Fibroblast of skin of right biceps (primary cell): ENCODE data around the gene ARSG.
"Not testable (repeated sequence)": the region's sequence is repeated elsewhere in the genome, so short reads cannot be mapped to it uniquely, and the experiment has no call there.

Source experiments
- DNase-seq: peaks from one replicate; pipeline ENCODE4 v3.0.0-alpha.2; 2013

ARSG gene

GRCh38 chr17:68308486-68308885, 17.2 kb downstream of the ARSG start:
- not testable (repeated sequence) for DNase-seq

GRCh38 chr17:68309066-68309670, 17.9 kb downstream of the ARSG start:
- not testable (repeated sequence) for DNase-seq

DNA sequence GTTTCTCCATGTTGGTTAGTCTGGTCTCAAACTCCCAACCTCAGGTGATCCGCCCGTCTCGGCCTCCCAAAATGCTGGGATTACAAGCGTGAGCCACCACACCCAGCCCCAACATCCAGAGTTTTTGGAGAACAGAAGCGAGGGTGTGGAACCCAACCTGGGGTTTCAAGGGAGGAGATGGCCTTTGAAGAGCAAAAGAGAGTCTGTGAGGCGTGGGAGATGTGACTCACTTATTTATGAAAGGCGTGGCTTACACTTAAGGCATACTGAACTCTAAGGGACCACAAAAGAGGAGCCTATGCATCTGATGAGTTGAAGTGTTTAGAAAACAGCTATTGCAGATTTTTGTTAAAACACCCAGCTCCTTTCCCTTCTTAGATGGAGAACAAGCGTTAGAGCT, 18.9 kb downstream of the ARSG start:
- no peak for DNase-seq

DNA sequence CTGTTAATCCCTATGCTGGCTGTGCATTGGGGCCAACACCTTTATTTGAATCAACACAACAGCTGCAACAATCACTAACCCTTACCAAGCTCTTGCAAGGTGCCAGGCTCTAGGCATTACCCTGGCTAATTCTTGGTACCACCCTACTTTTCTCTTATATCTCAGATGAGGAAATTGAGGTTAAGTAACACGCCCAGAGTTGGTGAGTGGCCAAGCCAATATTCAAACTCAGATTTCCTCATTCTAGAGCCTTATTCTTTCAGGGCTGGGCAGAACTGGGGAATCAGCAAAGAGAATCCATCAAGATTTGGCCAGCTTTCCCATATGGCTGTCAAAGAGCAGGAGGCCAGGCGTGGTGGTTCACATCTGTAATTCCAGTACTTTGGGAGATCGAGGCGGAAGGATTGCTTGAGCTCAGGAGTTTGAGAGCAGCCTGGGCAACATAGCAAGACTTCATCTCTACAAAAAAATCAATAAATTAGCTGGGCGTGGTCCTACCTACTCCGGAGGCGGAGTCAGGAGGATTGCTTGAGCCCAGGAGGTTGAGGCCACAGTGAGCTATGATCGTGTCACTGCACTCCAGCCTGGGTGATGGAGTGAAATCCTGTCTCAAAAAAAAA, 23.7 kb downstream of the ARSG start:
- no peak for DNase-seq

DNA sequence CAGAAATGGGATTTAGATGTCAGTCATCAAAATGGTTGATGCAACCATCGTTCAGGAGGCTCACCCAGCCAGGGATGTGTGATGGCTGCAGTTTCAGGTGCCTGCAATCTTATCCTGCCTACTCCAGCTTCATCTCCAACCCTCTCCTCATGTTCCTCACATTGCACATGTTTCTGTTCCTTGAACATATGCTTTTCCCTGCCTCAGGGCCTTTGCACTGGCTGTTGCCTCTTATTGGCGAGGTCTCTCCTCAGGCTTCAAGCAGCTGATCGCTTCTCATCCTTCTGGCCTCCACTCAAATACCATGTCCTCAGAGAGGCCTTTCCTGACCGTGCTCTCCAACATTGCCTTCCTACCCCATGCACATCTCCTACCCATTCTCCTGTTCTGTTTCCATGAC, 24.6 kb downstream of the ARSG start:
- no peak for DNase-seq

GRCh38 chr17:68317458-68317857, 26.2 kb downstream of the ARSG start:
- DNase-seq, result no peak

GRCh38 chr17:68318103-68318991, 27.1 kb downstream of the ARSG start:
- DNase-seq, result peak; percentile 16

- DNase-seq, result no peak
These were observed 28.3 kb downstream of the ARSG start for GRCh38 chr17:68319410-68320162.

- no peak for DNase-seq
These were observed 29.1 kb downstream of the ARSG start for GRCh38 chr17:68320311-68320865.

DNA sequence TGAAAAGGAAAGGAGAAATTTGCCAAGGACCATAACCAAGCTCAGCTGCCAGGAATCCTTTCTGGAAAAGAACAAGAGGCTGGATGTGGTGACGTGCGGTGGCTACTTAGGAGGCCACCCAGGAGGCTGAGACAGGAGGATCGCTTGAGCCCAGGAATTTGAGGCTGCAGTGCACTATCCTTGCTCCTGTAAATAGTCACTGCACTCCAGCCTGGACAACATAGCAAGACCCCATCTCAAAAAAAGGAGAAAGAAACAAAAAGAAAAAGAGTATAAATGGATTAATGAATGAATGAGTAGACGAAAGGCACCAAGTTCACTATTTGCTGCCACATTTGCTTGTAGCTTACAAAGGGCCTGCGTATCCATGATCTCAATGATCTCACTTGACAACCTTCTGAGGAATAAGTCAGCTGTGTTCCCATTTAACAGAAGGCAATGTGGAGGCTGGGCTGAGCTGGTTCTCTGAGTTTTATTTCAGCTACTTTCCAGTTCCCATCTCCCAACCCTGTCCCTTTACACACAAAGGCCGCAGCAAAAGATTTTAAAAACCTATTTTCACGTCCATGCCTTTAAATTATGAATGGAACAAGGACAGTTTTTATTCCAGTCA, 29.8 kb downstream of the ARSG start:
- no peak for DNase-seq

DNA sequence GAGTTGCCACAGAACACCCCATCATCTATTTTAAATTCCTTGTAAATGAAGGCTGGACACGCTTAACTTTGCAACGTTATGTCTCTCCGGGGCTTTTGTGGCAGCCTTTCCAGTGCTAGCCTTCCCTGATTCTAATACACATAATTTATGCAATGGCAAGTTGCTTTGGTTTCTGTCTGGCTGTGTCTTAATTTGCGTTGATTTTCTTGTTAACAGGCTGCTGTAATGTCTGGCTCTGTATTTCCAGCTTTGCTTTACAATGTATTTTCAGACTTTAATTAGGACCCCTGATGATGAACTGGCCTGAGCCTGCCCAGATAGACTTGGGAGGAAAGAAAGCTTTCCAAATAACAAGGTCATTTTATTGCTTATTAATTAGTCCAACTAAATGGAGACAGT, 30.3 kb downstream of the ARSG start:
- DNase-seq, result no peak

DNA sequence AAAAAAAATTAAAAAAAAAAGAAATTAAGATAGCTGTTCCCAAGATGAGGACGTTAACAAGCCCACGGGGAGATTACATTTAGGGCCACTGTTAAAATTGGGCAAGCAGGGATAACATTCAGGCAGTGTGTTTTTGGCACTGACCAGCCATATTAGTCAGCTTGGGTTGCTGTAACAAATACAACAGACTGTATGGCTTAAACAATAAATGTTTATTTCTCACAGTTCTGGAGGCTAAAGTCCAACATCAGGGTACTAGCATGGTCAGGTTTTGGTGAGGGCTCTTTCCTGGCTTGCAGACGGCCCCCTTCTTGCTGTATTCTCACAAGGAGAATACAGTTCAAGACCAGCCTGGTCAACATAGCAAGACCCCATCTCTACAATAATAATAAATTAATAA, 31.3 kb downstream of the ARSG start:
- DNase-seq, result no peak

- DNase-seq, result no peak
These were observed 32.8 kb downstream of the ARSG start for GRCh38 chr17:68324114-68324513.

- no peak for DNase-seq
These were observed 33.5 kb downstream of the ARSG start for GRCh38 chr17:68324654-68325336.

GRCh38 chr17:68325961-68326360, 34.7 kb downstream of the ARSG start:
- no peak for DNase-seq

DNA sequence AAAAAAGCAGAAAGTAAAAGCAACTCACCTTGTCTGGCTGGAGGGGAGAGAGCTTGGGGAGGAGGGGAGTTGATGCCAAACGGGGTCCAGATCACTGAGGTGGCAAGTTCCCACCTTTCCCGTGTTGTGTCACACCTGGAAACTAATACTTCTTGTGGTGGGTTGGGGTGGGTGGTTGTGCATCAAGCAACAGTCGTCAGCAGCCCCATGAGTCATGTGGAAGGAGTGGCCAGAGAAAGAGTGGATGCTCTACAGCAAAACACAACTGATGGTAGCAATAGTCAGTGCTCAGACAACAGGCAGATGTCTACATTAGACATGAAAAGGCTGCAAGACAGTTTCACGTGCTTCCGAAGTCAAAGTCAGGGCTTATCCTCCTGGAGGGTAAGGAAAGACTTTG, 35.4 kb downstream of the ARSG start:
- no peak for DNase-seq

DNA sequence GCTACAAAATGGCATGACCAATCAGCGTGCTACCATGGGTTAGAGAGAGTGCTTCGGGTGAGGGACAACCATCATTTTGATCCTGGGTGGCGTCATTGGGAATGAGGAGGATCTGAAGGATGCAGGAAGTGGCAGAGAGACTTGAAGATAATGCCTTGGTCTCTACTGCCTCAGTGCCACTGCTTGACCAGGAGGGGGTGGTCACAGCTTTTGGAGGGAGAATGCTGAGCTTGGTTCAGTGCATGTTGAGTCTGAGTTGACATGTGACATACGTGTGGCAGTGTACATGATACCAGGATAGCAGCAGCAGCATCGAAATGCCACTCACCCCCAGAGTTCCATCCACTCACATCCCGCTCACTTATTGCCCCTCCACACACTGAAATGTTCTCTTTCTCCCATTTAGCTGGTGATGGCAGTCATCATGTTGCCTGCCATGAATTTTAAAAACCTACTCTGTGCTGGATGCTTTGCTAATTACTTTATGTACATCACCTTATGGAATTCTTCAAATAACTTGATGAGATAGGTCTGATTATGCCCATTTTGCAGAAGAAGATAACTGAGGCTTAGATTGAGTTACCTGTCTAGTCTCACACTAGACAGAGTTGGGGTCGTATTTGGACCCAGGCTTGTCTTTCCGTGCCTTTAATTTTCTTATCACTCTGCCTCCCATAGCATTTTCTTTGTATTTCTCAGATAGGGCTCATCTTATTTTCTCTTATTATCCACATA, 36.7 kb downstream of the ARSG start:
- no peak for DNase-seq

GRCh38 chr17:68328676-68329075, 37.4 kb downstream of the ARSG start:
- DNase-seq, result no peak

DNA sequence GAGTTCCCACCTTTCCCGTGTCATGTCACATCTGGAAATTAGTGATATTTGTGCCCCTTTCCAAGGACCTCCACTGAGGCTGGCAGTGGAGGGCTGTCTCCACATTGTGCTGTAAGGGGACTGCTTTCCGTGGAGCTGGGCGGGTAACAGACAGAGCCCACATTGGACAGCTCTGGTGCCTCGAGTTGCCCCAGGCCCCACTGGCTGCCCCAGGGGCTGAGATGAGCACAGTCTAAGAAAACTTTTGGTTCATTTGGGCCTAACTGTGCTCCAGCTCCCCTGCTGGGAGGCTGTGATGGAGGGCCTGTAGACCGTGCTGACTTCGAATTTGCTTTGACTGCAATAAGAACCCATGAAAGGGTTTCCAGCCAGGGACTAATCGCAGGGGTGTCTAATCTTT, 38.0 kb downstream of the ARSG start:
- DNase-seq, result no peak

DNA sequence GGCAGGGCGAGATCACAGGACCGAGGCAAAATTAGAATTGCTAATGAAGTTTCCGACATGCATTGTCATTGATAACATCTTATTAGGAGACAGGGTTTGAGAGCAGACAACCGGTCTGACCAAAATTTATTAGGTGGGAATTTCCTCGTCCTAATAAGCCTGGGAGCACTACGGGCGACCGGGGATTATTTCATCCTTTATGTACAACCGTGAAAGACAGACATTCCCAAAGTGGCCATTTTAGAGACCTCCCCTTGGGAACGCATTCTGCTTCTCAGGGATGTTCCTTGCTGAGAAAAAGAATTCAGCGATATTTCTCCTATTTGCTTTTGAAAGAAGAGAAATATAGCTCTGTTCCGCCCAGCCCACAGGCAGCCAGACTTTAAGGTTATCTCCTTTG, 40.6 kb downstream of the ARSG start:
- DNase-seq, result not testable (repeated sequence)

- no peak for DNase-seq
These were observed 43.1 kb downstream of the ARSG start for GRCh38 chr17:68334393-68334792.
